Activated CD4-positive, CD25-positive, alpha-beta regulatory T cell treated with anti-CD3 and anti-CD28 coated beads, Interleukin-2, amount 50 U/mL, for 16 hours (primary cell): ENCODE results near the gene ABCC6.
"Not testable (repeated sequence)": the region's sequence is repeated elsewhere in the genome, so short reads cannot be mapped to it uniquely, and the experiment has no call there.

Source experiments
- DNase-seq: peaks from one replicate; pipeline ENCODE4 v3.0.0-alpha.2; 2020; ENCODE audit warnings: low read depth, low spot score

ABCC6 gene

DNA sequence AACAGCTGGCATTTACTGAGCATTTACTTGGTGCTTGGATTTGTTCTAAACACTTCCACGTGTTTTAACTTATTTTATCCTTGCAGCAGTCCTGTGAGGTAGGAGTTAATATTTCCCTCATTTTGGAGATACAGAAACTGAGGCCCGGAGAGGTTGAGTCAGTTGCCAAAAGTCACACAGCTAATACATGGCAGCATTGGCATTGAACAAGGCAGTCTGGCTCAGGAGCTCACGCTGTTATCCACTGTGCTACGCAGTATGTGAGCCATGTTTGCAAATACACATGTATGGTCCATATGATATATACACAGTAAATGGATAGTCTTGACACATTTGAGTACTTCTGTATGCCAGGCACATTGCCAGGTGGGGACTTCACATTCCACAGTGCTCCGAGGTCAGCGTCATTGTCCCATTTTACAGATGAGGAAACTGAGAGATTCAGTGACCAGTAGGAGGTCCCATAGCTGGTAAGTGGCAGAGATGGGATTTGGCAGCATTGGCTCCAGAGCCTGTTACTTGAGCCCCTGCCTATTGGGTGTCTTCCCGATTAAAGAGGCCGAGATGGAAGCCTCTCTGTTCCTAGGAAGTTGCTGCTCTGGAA is 110.7 kb downstream of the ABCC6 start:
- DNase-seq = no peak

DNA sequence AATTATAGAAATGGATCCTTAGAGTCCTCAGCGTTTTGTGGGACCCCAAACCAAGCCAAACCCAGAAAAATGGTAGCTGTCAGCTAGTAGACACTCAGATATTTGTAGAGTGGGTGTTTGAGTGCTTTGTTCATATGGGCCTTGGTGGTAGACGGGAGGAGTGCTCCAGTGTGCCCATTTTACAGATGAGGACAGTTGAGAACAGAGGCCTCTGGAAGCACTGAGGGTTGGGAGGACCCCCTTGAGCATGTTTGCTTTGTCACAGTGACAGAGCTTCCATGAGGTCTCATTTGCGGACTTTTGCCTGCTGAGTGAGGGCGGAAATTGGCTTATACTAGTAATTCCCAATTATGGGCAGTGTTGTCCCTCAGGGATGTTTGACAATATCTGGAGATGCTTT is 111.7 kb downstream of the ABCC6 start:
- DNase-seq = no peak

DNA sequence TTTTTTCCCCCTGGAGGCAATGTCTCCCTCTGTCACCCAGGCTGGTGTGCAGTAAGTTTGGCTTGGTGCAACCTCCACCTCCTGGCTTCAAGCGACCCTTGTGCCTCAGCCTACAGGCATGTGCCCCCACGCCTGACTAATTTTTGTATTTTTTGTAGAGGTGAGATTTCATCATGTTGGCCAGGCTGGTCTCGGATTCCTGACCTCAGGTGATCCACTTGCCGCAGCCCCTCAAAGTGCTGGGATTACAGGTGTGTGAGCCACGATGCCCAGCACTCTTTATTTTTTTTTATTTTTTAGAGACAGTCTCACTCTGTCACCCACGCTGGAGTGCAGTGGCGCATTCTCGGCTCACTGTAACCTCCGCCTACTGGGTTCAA is 113.2 kb downstream of the ABCC6 start:
- DNase-seq = no peak

DNA sequence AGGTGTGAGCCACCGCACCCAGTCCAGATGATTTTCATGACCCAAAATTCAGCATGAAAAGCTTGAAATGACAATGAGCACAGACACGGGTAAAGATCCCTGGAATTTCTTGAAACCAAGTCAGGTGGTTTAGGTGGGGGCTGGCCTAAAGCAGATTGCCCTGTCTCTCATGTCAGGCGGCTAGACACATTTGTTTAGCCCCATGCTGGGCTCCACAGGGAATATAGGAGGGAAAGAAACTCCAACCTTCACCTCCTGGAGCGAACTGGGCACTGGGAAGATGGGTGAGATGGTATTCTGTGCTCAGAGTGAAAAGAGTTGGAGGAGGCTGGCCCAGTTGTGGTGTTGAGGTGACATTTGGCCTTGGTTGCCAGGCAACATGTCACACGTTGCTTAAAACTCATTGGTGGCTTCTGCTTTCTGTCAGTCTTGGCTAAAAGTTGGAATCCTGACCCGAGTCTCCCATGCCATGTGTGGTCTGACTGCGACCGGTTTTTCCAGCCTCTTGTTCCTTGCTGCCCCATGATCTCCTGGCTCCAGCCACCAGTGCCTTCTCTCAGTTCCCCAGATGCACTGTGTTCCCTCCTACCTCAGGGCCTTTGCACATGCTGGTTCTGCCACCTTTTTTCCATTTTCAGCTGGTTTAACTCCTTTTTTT is 113.7 kb downstream of the ABCC6 start:
- DNase-seq = no peak

DNA sequence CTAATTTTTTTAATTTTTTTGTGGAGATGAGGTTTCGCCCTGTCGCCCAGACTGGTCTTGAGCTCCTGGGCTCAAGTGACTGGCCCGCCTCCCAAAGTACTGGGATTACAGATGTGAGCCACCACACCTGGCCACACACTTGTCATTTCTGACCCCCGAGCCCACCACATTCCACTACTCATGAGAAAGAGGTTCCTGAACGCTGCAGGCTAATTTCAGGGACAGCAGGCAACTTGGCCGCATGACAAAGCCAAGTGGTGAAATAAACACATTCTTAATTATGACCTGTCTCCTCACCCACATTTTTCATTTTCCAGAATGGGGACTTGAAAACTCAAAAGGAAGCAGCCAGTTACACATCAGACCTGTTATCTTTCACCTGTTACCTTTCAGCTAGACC is 114.5 kb downstream of the ABCC6 start:
- no peak for DNase-seq

GRCh38 chr16:16107839-16108238 is 115.5 kb downstream of the ABCC6 start:
- no peak for DNase-seq

- DNase-seq = no peak
Measured at GRCh38 chr16:16106466-16106865, 116.8 kb downstream of the ABCC6 start.

- no peak for DNase-seq
Measured at GRCh38 chr16:16105646-16106045, 117.6 kb downstream of the ABCC6 start.

- not testable (repeated sequence) for DNase-seq
Measured at GRCh38 chr16:16104804-16105141, 118.5 kb downstream of the ABCC6 start.

- not testable (repeated sequence) for DNase-seq
Measured at GRCh38 chr16:16104132-16104803, 119.0 kb downstream of the ABCC6 start.

GRCh38 chr16:16102738-16103137 is 120.6 kb downstream of the ABCC6 start:
- no peak for DNase-seq

DNA sequence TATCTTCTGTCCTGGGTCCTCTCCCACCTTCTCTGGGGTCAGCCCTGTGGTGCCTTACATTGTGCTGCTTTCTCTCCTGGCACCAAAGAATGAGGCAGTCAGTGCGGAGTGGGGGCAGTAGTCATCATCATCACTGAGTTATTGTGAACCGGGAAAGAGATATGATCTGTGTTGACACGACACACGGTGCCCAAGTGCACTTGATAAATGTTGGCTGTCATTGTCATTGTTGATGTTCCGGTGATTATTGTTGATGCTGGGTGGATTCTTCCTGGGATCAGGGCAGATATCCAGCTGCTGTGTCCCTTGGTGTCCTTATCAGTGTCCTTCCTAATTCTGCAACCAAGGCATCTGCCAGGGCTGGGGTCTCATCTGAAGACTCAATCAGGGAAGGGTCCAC is 121.7 kb downstream of the ABCC6 start:
- no peak for DNase-seq

DNA sequence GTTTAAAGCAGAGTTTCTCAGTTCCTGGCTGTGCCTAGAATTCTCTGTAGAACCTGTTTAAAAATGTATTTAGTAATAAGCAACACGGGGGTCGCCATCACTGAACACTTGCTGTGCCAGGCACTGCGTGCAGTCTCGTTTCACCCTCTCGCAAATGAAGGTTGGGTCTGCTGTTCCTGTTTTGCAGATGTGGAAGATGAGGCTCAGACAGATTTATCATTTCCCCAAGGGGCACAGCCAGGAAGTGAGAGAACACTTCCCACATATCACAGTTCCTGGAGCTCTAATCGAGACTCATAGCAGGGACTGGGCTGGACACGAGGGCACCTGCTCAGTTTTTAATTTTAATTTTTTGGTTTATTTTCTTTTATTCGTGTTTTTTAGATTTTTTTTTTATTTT is 122.7 kb downstream of the ABCC6 start:
- no peak for DNase-seq

GRCh38 chr16:16099320-16099719 is 124.0 kb downstream of the ABCC6 start:
- no peak for DNase-seq
